ENCODE measurements around the gene SMTNL1. TPM values are rescaled to one million over a fixed set of nuclear protein-coding genes. Genes with fewer than 3 reads are reported as not detected.

Gene SMTNL1
- total and polyA plus RNA-seq, 9 of the 15 experiments (the other 6 are each of a cell fraction or from before 2014, with no cell fraction given), result not detected

GRCh38 chr11:57530596-57531507 is 6.5 kb upstream of the SMTNL1 start, which contains the start of gene TIMM10 (continued):
- TF ChIP-seq ATF4 (CRISPR knock-in tag; IDR thresholded peaks at IDR 0.05) (no peak), ZEB2 (IDR thresholded peaks at IDR 0.05) (peak; percentile 91), ZBTB8A (IDR thresholded peaks at IDR 0.05; ENCODE audit: partially characterized antibody) (no peak), MYNN (IDR thresholded peaks at IDR 0.05) (0 out of 2 replicates have a peak, but pooled peaks have one; percentile 45), MYNN (CRISPR knock-in tag; IDR thresholded peaks at IDR 0.05) (no peak), CBX1 (IDR thresholded peaks at IDR 0.05; ENCODE audit: low read depth) (no peak), ZNF263 (CRISPR knock-in tag; IDR thresholded peaks at IDR 0.05; ENCODE audit: borderline replicate concordance) (peak; percentile 44; the same call in 1 of the 2 replicates), C11orf30 (IDR thresholded peaks at IDR 0.05; ENCODE audit: low read depth) (peak; percentile 73), EP400 (IDR thresholded peaks at IDR 0.05) (peak; percentile 92), RNF2 (IDR thresholded peaks at IDR 0.05) (peak; percentile 82), NBN (IDR thresholded peaks at IDR 0.05; ENCODE audit: low read depth) (no peak; the same call in 1 of the 2 replicates), HDAC2 (IDR thresholded peaks at IDR 0.05) (peak; percentile 49; the same call in 1 of the 2 replicates), ERF (CRISPR knock-in tag; IDR thresholded peaks at IDR 0.05) (no peak), NRF1 (conservative IDR thresholded peaks at IDR 0.05 in 1 of 2, IDR thresholded peaks at IDR 0.05 in 1 of 2) (peak; percentile 80 to 82), NCOA4 (IDR thresholded peaks at IDR 0.05; ENCODE audit: partially characterized antibody) (no peak), KDM5B (IDR thresholded peaks at IDR 0.05; ENCODE audit: insufficient replicate concordance, low read depth, low read length) (peak; percentile 19), GTF2E2 (tag; IDR thresholded peaks at IDR 0.05) (peak; percentile 74; the same call in 1 of the 2 replicates), ZNF311 (CRISPR knock-in tag; IDR thresholded peaks at IDR 0.05) (0 out of 2 replicates have a peak, but pooled peaks have one; percentile 40)
- TF ChIP-seq, protein P1, sequence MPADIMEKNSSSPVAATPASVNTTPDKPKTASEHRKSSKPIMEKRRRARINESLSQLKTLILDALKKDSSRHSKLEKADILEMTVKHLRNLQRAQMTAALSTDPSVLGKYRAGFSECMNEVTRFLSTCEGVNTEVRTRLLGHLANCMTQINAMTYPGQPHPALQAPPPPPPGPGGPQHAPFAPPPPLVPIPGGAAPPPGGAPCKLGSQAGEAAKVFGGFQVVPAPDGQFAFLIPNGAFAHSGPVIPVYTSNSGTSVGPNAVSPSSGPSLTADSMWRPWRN (IDR thresholded peaks at IDR 0.05; ENCODE audit: low read depth), result peak; percentile 70; the same call in 1 of the 2 replicates
- TF ChIP-seq, protein P2, sequence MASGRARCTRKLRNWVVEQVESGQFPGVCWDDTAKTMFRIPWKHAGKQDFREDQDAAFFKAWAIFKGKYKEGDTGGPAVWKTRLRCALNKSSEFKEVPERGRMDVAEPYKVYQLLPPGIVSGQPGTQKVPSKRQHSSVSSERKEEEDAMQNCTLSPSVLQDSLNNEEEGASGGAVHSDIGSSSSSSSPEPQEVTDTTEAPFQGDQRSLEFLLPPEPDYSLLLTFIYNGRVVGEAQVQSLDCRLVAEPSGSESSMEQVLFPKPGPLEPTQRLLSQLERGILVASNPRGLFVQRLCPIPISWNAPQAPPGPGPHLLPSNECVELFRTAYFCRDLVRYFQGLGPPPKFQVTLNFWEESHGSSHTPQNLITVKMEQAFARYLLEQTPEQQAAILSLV (tag; IDR thresholded peaks at IDR 0.05), result no peak
- TF ChIP-seq, protein P3, sequence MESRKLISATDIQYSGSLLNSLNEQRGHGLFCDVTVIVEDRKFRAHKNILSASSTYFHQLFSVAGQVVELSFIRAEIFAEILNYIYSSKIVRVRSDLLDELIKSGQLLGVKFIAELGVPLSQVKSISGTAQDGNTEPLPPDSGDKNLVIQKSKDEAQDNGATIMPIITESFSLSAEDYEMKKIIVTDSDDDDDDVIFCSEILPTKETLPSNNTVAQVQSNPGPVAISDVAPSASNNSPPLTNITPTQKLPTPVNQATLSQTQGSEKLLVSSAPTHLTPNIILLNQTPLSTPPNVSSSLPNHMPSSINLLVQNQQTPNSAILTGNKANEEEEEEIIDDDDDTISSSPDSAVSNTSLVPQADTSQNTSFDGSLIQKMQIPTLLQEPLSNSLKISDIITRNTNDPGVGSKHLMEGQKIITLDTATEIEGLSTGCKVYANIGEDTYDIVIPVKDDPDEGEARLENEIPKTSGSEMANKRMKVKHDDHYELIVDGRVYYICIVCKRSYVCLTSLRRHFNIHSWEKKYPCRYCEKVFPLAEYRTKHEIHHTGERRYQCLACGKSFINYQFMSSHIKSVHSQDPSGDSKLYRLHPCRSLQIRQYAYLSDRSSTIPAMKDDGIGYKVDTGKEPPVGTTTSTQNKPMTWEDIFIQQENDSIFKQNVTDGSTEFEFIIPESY (CRISPR knock-in tag; IDR thresholded peaks at IDR 0.05), result no peak
- TF ChIP-seq, protein P4, sequence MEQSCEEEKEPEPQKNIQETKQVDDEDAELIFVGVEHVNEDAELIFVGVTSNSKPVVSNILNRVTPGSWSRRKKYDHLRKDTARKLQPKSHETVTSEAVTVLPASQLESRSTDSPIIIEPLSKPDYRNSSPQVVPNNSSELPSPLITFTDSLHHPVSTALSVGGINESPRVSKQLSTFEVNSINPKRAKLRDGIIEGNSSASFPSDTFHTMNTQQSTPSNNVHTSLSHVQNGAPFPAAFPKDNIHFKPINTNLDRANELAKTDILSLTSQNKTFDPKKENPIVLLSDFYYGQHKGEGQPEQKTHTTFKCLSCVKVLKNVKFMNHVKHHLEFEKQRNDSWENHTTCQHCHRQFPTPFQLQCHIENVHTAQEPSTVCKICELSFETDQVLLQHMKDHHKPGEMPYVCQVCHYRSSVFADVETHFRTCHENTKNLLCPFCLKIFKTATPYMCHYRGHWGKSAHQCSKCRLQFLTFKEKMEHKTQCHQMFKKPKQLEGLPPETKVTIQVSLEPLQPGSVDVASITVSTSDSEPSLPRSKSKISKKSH (CRISPR knock-in tag; IDR thresholded peaks at IDR 0.05), result no peak

Data from K562 (cell line).